ENCODE results near the gene CBFA2T2.
"Not testable (repeated sequence)": the region's sequence is repeated elsewhere in the genome, so short reads cannot be mapped to it uniquely, and the experiment has no call there.

CBFA2T2 gene

DNA sequence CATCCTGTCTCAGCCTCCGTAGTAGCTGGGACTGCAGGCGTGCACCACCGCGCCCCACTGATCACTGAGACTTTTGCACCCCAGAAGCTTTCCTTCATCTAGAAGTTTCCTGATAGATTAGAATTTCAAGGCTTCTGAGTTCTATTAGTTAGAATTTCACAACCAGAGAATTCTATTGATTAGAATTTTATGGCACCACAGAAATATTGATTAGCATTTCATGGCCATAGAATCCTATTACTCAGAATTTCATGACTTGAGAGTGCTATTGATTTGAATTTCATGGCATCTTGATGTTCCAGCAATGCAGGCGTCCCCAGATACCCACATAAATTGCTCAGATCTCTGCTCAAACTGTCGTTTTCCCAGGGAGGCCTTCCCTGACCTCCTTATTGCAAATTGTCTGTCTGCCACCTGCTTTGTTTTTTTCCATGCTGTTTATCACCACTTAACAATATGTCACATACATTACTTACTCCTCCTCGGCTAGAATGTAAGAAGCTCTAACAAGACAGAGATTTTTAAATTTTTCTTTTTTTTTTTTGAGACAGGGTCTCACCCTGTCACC, 16.9 kb upstream of the CBFA2T2 start:
- DNase-seq, result no peak

DNA sequence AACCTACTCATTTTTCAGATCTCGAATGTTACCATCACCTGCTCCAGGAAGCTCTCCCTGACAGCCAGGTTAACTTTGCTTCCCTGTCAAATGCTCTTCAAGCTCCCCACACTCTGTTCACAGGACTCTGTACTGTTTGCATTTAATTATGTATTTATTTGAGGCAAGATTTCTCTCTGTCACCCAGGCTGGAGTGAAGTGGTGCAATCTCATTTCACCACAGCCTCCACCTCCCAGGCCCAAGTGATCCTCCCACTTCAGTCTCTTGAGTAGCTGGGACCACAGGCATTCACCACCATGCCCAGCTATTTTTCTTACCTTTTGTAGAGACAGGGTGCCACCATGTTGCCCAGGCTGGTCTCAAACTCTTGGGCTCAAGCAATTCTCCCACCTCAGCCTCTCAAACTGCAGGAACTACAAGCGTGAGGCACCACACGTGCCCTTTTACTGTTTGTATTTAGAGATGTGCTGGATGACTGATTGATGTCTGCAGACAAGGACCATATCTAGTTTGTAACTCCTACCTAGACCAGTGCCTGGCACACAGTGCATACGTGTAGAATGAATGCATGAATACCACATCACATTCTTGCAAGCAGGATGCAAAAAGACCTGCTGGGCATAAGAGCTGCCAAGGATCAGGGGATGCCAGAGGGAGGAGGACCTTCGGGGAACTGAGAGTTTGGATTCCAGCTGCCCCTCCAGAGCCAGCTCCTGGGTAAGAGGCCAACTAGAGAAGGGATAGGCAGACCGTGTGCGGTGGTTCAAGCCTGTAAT, 15.6 kb upstream of the CBFA2T2 start:
- DNase-seq, result no peak

- no peak for DNase-seq
These were observed 14.9 kb upstream of the CBFA2T2 start for GRCh38 chr20:33474963-33475362.

- DNase-seq, result no peak
These were observed 14.3 kb upstream of the CBFA2T2 start for GRCh38 chr20:33475381-33476152.

DNA sequence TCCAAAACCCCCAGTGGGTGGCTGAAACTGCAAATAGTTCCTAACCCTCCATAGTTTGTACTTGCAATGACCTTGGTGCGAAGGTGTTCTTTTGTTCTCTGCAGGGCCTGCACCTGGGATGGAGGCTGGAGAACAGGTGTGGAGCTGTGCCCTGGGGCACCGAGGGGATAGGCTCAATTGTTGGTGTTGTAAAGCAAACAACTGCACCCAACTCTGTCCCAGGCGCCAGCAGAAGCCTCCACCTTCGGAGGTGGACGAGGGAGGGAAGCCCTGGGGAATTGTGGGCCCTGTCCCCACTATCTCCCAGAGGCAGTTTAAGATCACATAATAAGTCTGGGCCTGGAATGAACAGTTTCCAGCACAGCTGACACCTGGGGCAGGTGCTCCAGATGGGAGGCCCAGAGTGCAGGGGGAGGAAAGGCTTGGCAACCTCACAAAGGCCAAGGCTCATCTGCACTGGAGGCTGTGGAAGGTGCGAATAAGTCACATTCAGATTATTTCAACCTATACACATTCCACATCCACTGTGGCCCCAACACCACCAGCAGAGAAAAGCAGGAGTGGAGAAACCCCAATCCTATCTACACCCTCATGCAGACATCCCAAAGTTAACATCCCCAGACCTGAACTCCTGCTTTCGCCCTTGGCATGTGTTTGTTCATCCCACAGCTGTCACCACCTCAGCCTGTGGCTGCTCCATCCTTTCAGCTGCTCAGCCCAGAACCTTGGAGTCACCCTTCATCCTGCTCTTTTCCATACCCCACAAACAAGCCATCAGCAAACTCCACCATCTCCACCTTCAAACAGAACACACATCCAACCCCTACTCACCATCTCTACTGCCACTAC, 12.3 kb upstream of the CBFA2T2 start:
- no peak for DNase-seq

DNA sequence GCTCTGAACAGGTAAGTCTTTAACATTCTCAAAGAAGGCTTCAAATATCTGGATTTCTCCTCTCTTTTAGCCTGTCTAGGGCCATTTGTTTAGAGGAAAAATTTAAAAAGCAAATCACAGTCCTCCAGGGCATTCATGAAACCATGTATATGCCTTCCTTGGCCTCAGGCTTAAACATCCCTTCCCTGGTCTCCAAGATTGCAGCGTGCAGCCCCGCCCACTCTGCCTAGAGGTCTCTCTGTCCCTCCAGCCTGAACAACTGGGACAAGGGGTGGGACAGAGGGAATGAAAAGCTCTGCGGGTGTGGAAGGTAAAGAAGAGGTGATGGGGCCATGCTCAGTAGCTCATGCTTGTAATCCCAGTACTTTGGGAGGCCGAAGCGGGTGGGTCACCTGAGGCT, 9.8 kb upstream of the CBFA2T2 start:
- no peak for DNase-seq

DNA sequence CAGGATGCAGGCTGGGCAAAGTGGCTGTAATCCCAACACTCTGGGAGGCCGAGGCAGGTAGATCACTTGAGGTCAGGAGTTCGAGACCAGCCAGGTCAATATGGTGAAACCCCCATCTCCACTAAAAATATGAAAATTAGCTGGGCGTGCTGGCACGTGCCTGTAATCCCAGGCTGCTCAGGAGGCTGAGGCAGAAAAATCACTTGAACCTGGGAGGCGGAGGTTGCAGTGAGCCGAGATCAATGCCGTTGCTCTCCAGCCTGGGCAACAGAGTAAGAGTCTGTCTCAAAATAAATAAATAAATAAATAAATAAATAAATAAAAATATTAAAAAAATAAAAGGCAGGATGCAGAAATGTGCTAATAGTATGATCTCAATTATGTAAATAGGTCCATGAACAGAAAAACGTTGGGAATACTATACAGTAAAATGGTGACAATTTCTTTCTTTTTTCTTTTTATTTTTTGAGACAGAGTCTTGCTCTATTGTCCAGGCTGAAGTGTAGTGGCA, 8.4 kb upstream of the CBFA2T2 start:
- DNase-seq, result no peak

DNA sequence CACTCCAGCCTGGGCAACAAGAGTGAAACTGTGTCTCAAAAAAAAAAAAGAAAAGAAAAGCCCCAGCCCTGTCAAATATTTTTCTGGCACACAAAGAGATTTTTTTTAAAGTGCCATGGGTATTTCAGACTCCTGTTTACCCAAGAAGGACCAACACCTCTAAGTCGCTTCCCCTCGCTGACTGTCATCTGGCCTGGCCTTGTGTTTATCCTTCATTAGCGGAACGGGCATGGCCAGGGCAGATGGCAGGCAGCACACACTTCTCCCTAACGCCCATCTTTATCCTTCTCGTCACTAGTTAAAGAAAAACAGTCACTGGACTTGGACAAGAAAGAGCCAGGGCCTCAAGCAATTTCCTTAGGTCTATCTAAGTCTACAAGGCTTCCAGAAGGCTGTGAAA, 7.3 kb upstream of the CBFA2T2 start:
- no peak for DNase-seq

- not testable (repeated sequence) for DNase-seq
These were observed 6.7 kb upstream of the CBFA2T2 start for GRCh38 chr20:33483186-33483585.

DNA sequence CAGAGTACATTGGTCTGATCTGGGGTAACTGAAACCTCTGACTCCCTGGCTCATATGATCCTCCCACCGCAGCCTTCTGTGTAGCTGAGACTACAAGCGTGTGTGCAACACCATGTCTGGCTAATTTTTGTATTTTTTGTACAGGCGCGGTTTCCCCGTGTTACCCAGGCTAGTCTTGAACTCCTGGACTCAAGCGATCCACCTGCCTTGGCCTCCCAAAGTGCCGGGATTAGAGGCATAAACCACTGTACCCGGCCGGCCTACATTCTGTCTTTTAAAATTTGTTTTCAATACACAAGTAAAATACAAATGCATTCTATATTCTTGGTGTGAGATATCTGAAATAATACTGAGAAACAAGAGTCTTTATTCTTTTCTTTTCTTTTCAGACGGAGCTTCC, 1.7 kb upstream of the CBFA2T2 start:
- no peak for DNase-seq

GRCh38 chr20:33488661-33489494, 1.0 kb upstream of the CBFA2T2 start:
- not testable (repeated sequence) for DNase-seq

DNA sequence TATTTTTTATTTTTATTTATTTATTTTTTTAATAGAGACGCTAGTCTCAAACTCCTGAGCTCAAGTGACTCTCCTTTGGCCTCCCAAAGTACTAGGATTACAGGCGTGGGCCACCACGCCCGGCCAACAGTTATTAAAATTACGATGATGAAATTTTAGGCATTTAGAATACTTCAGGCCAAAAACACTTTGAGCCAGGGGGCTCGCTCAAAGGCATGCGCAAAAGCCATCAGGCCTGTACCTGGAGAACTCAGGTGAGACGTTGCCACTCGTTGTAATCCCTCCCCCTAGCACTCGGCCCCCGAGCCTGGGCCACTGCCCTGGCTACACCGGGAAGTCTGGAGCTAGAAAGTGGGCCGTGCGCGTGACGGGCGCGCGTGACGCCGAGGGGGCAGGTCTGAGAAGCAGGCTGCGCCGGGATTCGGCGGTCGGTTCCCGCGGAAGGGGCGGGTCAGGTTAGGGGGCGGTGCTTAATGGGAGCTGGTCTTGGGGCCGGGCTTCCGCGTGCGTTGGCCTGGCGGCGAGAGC, 337 bp upstream of the CBFA2T2 start:
- peak; percentile 99 for DNase-seq

- no peak for DNase-seq
These were observed 1.2 kb downstream of the CBFA2T2 start for GRCh38 chr20:33490934-33491656.

GRCh38 chr20:33493076-33493766, 3.3 kb downstream of the CBFA2T2 start:
- DNase-seq, result no peak

GRCh38 chr20:33496776-33497175, 6.9 kb downstream of the CBFA2T2 start:
- DNase-seq, result not testable (repeated sequence)

GRCh38 chr20:33499355-33499754, 9.5 kb downstream of the CBFA2T2 start:
- DNase-seq, result no peak

- no peak for DNase-seq
These were observed 11.1 kb downstream of the CBFA2T2 start for GRCh38 chr20:33501000-33501399.

GRCh38 chr20:33503564-33503963, 13.7 kb downstream of the CBFA2T2 start:
- DNase-seq, result no peak

DNA sequence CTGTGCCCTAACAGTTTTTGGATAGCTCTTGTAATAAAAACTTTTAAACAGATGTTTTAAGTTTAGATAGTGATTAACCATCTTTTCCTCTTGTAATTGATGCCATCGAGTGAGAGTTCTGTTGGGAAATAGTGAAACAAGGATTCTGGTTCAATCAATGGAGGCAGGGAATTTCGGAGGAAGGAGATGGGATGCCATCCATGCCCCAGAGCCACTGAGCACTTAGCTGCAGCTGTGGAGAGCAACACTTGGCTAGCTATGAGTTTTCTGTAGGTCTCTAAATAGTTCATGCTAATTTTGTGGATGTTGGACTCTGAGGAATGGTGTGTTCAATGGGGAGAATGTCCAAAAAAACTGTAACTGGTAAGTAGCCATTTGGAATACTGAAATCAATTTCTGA, 16.7 kb downstream of the CBFA2T2 start:
- no peak for DNase-seq

GRCh38 chr20:33507461-33507860, 17.6 kb downstream of the CBFA2T2 start:
- DNase-seq, result no peak

All from CD4-positive, alpha-beta T cell treated with Interleukin-21 for 1 hour (primary cell).